HFFc6 (cell line): ENCODE measurements around the gene POLR3A. TPM values are rescaled to one million over a fixed set of nuclear protein-coding genes. Genes with fewer than 3 reads are reported as not detected.

Experiments
- DNase-seq: peaks from one replicate; pipeline ENCODE4 v3.0.0-alpha.2; 2018
- H3K27ac Mint-ChIP-seq: 2 replicates; pipeline ENCODE4 v1.8.0; 2020; ENCODE audit warnings: mild to moderate bottlenecking, mixed read lengths
- H3K27me3 Mint-ChIP-seq: 2 replicates; pipeline ENCODE4 v1.8.0; 2021; ENCODE audit warnings: mild to moderate bottlenecking, moderate library complexity, mixed read lengths; ENCODE audit not compliant: insufficient read depth
- H3K36me3 Mint-ChIP-seq: 2 replicates; pipeline ENCODE4 v1.8.0; 2021; ENCODE audit warnings: low read depth, mixed read lengths
- H3K4me1 Mint-ChIP-seq: 2 replicates; pipeline ENCODE4 v1.8.0; 2020; ENCODE audit warnings: low read depth, mixed read lengths
- H3K4me3 Mint-ChIP-seq: 2 replicates; pipeline ENCODE4 v1.8.0; 2020; ENCODE audit warnings: mild to moderate bottlenecking, moderate library complexity, mixed read lengths
- H3K9me3 Mint-ChIP-seq: 2 replicates; pipeline ENCODE4 v1.8.0; 2020; ENCODE audit warnings: mild to moderate bottlenecking, mixed read lengths
- total RNA-seq, 6 experiments: library from RNA; stranded (reverse); fragmentation: NEBNext Ultra II Directional; extraction: Animal tissue kit (Norgen Biotek cat#: 25700); gene quantifications; 2 replicates in 1 of 6; 3 replicates in 5 of 6; pipeline ENCODE4 v1.2.3, GENCODE V29; 2021
- TF ChIP-seq, protein P1 (sequence below): fragments of 200-600 bp; sonication (generic); IDR thresholded peaks from 2 replicates; pipeline ENCODE4 v1.5.0; 2021; ENCODE audit warnings: antibody characterized with exemption, mild to moderate bottlenecking

The POLR3A gene
- total RNA-seq, 6 experiments from 2014 or later = 18.0 to 21.0 (median 19.8) TPM

DNA sequence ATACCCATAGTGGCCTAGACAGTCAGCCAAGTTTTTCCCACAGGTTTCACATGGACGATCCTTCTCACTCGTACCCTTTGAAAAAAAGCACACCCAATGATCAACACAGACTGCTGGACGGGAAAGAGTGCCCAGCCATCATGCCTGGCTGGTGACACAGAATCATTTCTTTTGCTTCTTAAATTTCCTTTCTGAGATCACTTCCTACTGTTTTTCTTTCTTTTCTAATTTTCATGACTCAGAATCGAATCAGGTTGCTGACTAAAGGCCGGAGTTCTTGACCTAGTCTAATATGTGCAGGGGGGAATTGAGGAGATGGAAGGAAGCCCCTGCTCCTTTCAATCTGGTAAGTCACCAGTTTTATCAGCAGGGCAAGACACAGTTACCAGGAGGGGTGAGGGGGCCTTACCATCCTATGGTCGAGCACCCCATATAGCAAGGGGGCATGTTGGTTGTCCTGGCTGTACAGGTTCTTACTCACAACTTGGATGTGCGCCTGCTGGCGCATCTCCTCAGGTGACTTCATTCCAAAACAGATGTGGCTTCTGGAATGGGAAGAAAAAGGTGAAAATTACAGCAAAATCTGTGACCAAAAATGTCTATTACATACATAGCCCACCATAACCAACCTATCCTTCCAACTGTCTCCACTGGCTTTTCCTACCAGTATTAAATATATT, 3.5 kb downstream of the POLR3A start:
- peaks cover 38% of the 10 kb centered on the region for H3K36me3 Mint-ChIP-seq

DNA sequence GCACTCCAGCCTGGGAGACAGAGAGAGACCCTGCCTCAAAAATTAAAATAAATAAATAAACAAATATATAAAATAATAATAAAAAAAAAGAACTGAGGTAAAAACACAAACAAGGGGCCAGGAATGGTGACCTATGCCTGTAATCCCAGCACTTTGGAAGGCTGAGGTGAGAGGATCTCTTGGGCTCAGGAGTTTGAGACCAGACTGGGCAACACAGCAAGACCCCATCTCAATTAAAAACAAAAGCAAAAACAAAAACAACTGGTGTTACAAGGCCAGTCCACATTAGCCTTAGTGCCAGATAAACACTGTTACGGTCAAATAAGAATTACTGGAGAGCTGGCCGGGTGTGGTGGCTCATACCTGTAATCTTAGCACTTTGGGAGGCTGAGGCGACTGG, 5.6 kb downstream of the POLR3A start:
- peaks cover 38% of the 10 kb centered on the region for H3K4me1 Mint-ChIP-seq
- no peak overlapping the region for H3K27ac Mint-ChIP-seq
- H3K9me3 Mint-ChIP-seq = no peaks in the 10 kb centered on the region
- TF ChIP-seq, protein P1, sequence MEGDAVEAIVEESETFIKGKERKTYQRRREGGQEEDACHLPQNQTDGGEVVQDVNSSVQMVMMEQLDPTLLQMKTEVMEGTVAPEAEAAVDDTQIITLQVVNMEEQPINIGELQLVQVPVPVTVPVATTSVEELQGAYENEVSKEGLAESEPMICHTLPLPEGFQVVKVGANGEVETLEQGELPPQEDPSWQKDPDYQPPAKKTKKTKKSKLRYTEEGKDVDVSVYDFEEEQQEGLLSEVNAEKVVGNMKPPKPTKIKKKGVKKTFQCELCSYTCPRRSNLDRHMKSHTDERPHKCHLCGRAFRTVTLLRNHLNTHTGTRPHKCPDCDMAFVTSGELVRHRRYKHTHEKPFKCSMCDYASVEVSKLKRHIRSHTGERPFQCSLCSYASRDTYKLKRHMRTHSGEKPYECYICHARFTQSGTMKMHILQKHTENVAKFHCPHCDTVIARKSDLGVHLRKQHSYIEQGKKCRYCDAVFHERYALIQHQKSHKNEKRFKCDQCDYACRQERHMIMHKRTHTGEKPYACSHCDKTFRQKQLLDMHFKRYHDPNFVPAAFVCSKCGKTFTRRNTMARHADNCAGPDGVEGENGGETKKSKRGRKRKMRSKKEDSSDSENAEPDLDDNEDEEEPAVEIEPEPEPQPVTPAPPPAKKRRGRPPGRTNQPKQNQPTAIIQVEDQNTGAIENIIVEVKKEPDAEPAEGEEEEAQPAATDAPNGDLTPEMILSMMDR = no peak
- H3K36me3 Mint-ChIP-seq = peaks cover 32% of the 10 kb centered on the region
- H3K4me3 Mint-ChIP-seq = no peak overlapping the region
- DNase-seq = no peak
- no peaks in the 10 kb centered on the region for H3K27me3 Mint-ChIP-seq

More for the DNA sequence above, 3.5 kb downstream of the POLR3A start:
- H3K27ac Mint-ChIP-seq = peak overlapping the region; percentile 91
- TF ChIP-seq, protein P1 = no peak
- DNase-seq = peak; percentile 55
- H3K4me1 Mint-ChIP-seq = peaks cover 52% of the 10 kb centered on the region
- H3K27me3 Mint-ChIP-seq = peaks cover 4% of the 10 kb centered on the region
- peak overlapping the region; percentile 74 for H3K4me3 Mint-ChIP-seq
- no peaks in the 10 kb centered on the region for H3K9me3 Mint-ChIP-seq

DNA sequence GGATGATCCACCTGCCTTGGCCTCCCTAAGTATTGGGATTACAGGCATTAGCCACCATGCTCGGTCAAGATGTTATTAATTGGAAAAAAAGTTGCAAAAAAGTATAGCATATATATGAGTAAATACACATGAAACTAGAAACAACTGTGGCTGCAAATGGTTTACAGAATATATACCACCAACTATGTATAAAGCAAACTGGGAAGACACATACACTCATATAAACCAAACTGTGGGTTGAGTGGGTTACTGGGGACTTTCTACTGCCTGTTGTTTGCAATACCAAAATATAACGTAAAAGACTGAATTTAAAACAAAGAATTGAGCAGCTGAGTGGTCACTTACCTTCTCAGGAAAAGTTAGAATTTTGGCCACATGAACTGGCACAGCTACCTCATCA, 8.1 kb downstream of the POLR3A start:
- TF ChIP-seq, protein P1 = no peak
- H3K27ac Mint-ChIP-seq = no peak overlapping the region
- H3K36me3 Mint-ChIP-seq = peaks cover 30% of the 10 kb centered on the region
- no peak for DNase-seq
- H3K27me3 Mint-ChIP-seq = no peaks in the 10 kb centered on the region
- no peak overlapping the region for H3K4me3 Mint-ChIP-seq
- H3K9me3 Mint-ChIP-seq = no peaks in the 10 kb centered on the region
- H3K4me1 Mint-ChIP-seq = peaks cover 18% of the 10 kb centered on the region

DNA sequence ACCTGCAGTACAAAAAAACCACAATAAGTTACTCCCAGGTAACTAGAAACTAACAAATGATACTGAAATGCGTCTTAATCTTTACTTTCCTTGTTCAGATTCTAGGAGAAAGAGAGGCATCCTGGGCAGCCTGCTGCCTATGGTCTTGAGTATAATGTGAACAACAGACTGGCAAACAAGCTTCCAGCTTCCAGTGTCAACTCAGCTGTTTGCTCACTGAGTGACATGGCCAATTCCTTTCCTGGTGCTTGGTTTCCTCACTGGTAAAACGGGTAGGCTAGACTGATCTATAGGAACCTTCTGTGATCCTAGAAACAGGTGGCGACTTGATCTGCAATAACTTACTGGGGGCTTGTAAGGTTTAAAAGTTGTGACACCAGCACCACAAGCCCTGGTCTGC, 10.1 kb downstream of the POLR3A start:
- no peak overlapping the region for H3K27ac Mint-ChIP-seq
- no peaks in the 10 kb centered on the region for H3K9me3 Mint-ChIP-seq
- TF ChIP-seq, protein P1 = no peak
- H3K4me1 Mint-ChIP-seq = no peaks in the 10 kb centered on the region
- no peaks in the 10 kb centered on the region for H3K27me3 Mint-ChIP-seq
- H3K36me3 Mint-ChIP-seq = peaks cover 22% of the 10 kb centered on the region
- DNase-seq = no peak
- no peak overlapping the region for H3K4me3 Mint-ChIP-seq

DNA sequence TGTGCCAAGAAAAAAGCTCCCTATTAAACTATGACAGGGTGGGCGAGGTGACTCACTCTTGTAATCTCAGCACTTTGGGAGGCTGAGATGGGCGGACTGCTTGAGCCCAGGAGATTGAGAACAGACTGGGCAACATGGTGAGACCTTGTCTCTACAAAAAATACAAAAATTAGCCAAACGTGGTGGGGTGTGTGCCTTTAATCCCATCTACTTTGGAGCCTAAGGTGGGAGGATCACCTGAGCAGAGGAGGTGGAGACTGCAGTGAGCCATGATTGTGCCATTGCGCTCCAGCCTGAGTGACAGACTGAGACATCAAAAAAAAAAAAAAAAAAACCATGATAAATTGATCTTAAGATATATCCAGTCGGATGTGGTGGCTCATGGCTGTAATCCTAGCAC, 11.5 kb downstream of the POLR3A start:
- Mint-ChIP-seq H3K4me3 (no peak overlapping the region), H3K27ac (no peak overlapping the region), H3K9me3 (no peaks in the 10 kb centered on the region), H3K36me3 (peaks cover 21% of the 10 kb centered on the region), H3K27me3 (no peaks in the 10 kb centered on the region), H3K4me1 (no peaks in the 10 kb centered on the region)
- DNase-seq = no peak
- TF ChIP-seq, protein P1 = no peak
